OCI-LY1 (cell line): ENCODE results near the gene IL1R2.

ENCODE experiments used
- H2AFZ ChIP-seq: fragments of 200-600 bp; sonication (generic), shearing (Covaris generic); 2 replicates; pipeline ENCODE4 v1.6.0; 2014; ENCODE audit warnings: antibody characterized with exemption, mild to moderate bottlenecking, low read length
- H3F3A ChIP-seq: fragments of 200-600 bp; sonication (generic), shearing (Covaris generic); 2 replicates; pipeline ENCODE4 v1.6.0; 2014; ENCODE audit warnings: mild to moderate bottlenecking, antibody characterized with exemption, low read length, moderate library complexity; ENCODE audit not compliant: insufficient read depth
- H3K27ac ChIP-seq: fragments of 200-600 bp; sonication (generic); 2 replicates; pipeline ENCODE4 v1.5.1; 2014; ENCODE audit warnings: low read length, mixed run types, mild to moderate bottlenecking, low read depth; ENCODE audit not compliant: poor library complexity, severe bottlenecking
- H3K27me3 ChIP-seq: fragments of 200-600 bp; sonication (generic); 2 replicates; pipeline ENCODE4 v1.6.0; 2014; ENCODE audit warnings: antibody characterized with exemption, mild to moderate bottlenecking, low read length, moderate library complexity; ENCODE audit not compliant: insufficient read depth
- H3K36me3 ChIP-seq: fragments of 200-600 bp; sonication (generic); 2 replicates; pipeline ENCODE4 v1.6.1; 2014; ENCODE audit warnings: mild to moderate bottlenecking, antibody characterized with exemption, low read length, moderate library complexity, mixed read lengths; ENCODE audit not compliant: insufficient read depth
- H3K4me1 ChIP-seq: fragments of 200-600 bp; sonication (generic); 2 replicates; pipeline ENCODE4 v1.5.1; 2014; ENCODE audit warnings: mild to moderate bottlenecking, low read length, moderate library complexity; ENCODE audit not compliant: insufficient read depth, severe bottlenecking
- H3K4me2 ChIP-seq: fragments of 200-600 bp; sonication (generic), shearing (Covaris generic); 2 replicates; pipeline ENCODE4 v1.6.1; 2014; ENCODE audit warnings: low read length
- H3K4me3 ChIP-seq: fragments of 200-600 bp; sonication (generic); 2 replicates; pipeline ENCODE4 v1.5.1; 2014; ENCODE audit warnings: low read length, low read depth, mild to moderate bottlenecking, mixed read lengths; ENCODE audit not compliant: poor library complexity, severe bottlenecking
- H3K79me2 ChIP-seq: fragments of 200-600 bp; shearing (Covaris generic); 2 replicates; pipeline ENCODE4 v1.6.1; 2016; ENCODE audit warnings: mixed run types, low read length, mixed read lengths; ENCODE audit not compliant: insufficient read depth
- H3K9ac ChIP-seq: fragments of 200-600 bp; sonication (generic), shearing (Covaris generic); 2 replicates; pipeline ENCODE4 v1.6.1; 2014; ENCODE audit warnings: mild to moderate bottlenecking, low read length, mixed read lengths
- H3K9me2 ChIP-seq: fragments of 200-600 bp; sonication (generic), shearing (Covaris generic); 2 replicates; pipeline ENCODE4 v1.6.1; 2014; ENCODE audit warnings: low read depth, mild to moderate bottlenecking, low read length, mixed read lengths
- H3K9me3 ChIP-seq: fragments of 200-600 bp; shearing (Covaris generic); 2 replicates; pipeline ENCODE4 v1.6.1; 2014; ENCODE audit warnings: low read length, mixed read lengths
- H4K20me1 ChIP-seq: fragments of 200-600 bp; sonication (generic), shearing (Covaris generic); 2 replicates; pipeline ENCODE4 v1.6.0; 2016; ENCODE audit warnings: mild to moderate bottlenecking, low read length; ENCODE audit not compliant: insufficient read depth
- CTCF ChIP-seq: fragments of 200-600 bp; sonication (generic), shearing (Covaris generic); IDR thresholded peaks from 2 replicates; pipeline ENCODE4 v1.5.1; 2017; ENCODE audit warnings: mild to moderate bottlenecking, antibody characterized with exemption, low read length, moderate library complexity, mixed read lengths
- EZH2 ChIP-seq: fragments of 200-600 bp; sonication (generic), shearing (Covaris generic); IDR thresholded peaks from 2 replicates; pipeline ENCODE4 v1.8.0; 2017; ENCODE audit warnings: borderline replicate concordance, mixed run types, mild to moderate bottlenecking, antibody characterized with exemption, low read length, moderate library complexity, mixed read lengths

The IL1R2 gene

GRCh38 chr2:102014041-102014345 is 22.2 kb downstream of the IL1R2 start:
- Histone ChIP-seq H4K20me1 (no peaks in the 10 kb centered on the region), H3K9ac (no peak overlapping the region), H3K4me1 (no peaks in the 10 kb centered on the region), H3K9me2 (no peaks in the 10 kb centered on the region), H3F3A (no peaks in the 10 kb centered on the region), H3K4me2 (no peak overlapping the region), H3K27me3 (no peaks in the 10 kb centered on the region), H3K4me3 (no peak overlapping the region), H3K79me2 (no peaks in the 10 kb centered on the region), H3K9me3 (no peaks in the 10 kb centered on the region), H3K27ac (no peak overlapping the region), H3K36me3 (no peaks in the 10 kb centered on the region), H2AFZ (no peak overlapping the region)
- TF ChIP-seq EZH2 = no peak
- no peak for TF ChIP-seq CTCF

- H3K4me3 ChIP-seq = no peak overlapping the region
- H3K27ac ChIP-seq = no peak overlapping the region
- H3K9ac ChIP-seq = no peak overlapping the region
- no peak overlapping the region for H3K4me2 ChIP-seq
- no peaks in the 10 kb centered on the region for H3K79me2 ChIP-seq
- H3K9me2 ChIP-seq = no peaks in the 10 kb centered on the region
- H3K4me1 ChIP-seq = no peaks in the 10 kb centered on the region
- H3K36me3 ChIP-seq = no peaks in the 10 kb centered on the region
- TF ChIP-seq EZH2 (no peak), CTCF (no peak)
- no peaks in the 10 kb centered on the region for H4K20me1 ChIP-seq
- no peaks in the 10 kb centered on the region for H3F3A ChIP-seq
- no peak overlapping the region for H2AFZ ChIP-seq
- no peaks in the 10 kb centered on the region for H3K27me3 ChIP-seq
- no peaks in the 10 kb centered on the region for H3K9me3 ChIP-seq
Observed at GRCh38 chr2:102015399-102015798, 23.6 kb downstream of the IL1R2 start.

GRCh38 chr2:102016399-102016955 is 24.7 kb downstream of the IL1R2 start:
- no peak overlapping the region for H3K9ac ChIP-seq
- no peaks in the 10 kb centered on the region for H3K27me3 ChIP-seq
- H3K4me3 ChIP-seq = no peak overlapping the region
- H3K27ac ChIP-seq = no peak overlapping the region
- no peaks in the 10 kb centered on the region for H3K9me2 ChIP-seq
- no peaks in the 10 kb centered on the region for H4K20me1 ChIP-seq
- no peak overlapping the region for H2AFZ ChIP-seq
- no peak overlapping the region for H3K4me2 ChIP-seq
- H3K4me1 ChIP-seq = no peaks in the 10 kb centered on the region
- no peaks in the 10 kb centered on the region for H3K9me3 ChIP-seq
- H3K36me3 ChIP-seq = no peaks in the 10 kb centered on the region
- H3F3A ChIP-seq = no peaks in the 10 kb centered on the region
- TF ChIP-seq CTCF (no peak), EZH2 (no peak)
- H3K79me2 ChIP-seq = no peaks in the 10 kb centered on the region
